HG02852 (cell line): ENCODE data around the gene CIAO3.
"Not testable (repeated sequence)": the region's sequence is repeated elsewhere in the genome, so short reads cannot be mapped to it uniquely, and the experiment has no call there.

Source experiments
- ATAC-seq: cut with Tn5 transposase; IDR thresholded peaks from one replicate; pipeline ENCODE4 v1.9.1; 2021; ENCODE audit warnings: mild to moderate bottlenecking, moderate library complexity; ENCODE audit not compliant: unreplicated experiment

CIAO3 gene

GRCh38 chr16:776298-776697, 35.5 kb upstream of the CIAO3 start:
- ATAC-seq = not testable (repeated sequence)

- no peak for ATAC-seq
Observed at GRCh38 chr16:775236-775796, 34.5 kb upstream of the CIAO3 start.

GRCh38 chr16:774086-775001, 33.5 kb upstream of the CIAO3 start:
- ATAC-seq = no peak

- ATAC-seq = no peak
Observed at GRCh38 chr16:772959-773358, 32.2 kb upstream of the CIAO3 start.

- ATAC-seq = no peak
Observed at GRCh38 chr16:770411-770810, 29.6 kb upstream of the CIAO3 start.

GRCh38 chr16:769934-770333, 29.1 kb upstream of the CIAO3 start:
- no peak for ATAC-seq

GRCh38 chr16:769184-769784, 28.5 kb upstream of the CIAO3 start:
- ATAC-seq = no peak

- no peak for ATAC-seq
Observed at GRCh38 chr16:768428-768827, 27.6 kb upstream of the CIAO3 start.

- ATAC-seq = no peak
Observed at GRCh38 chr16:767743-768235, 27.0 kb upstream of the CIAO3 start.

GRCh38 chr16:766820-767640, 26.2 kb upstream of the CIAO3 start:
- ATAC-seq = no peak

GRCh38 chr16:766008-766819, 25.4 kb upstream of the CIAO3 start:
- no peak for ATAC-seq

- ATAC-seq = no peak
Observed at GRCh38 chr16:765488-765865, 24.7 kb upstream of the CIAO3 start.

- no peak for ATAC-seq
Observed at GRCh38 chr16:764848-765487, 24.2 kb upstream of the CIAO3 start.

- ATAC-seq = no peak
Observed at GRCh38 chr16:764184-764750, 23.5 kb upstream of the CIAO3 start.

GRCh38 chr16:763369-764183, 22.8 kb upstream of the CIAO3 start:
- no peak for ATAC-seq

GRCh38 chr16:762595-763268, 21.9 kb upstream of the CIAO3 start:
- ATAC-seq = no peak

GRCh38 chr16:761625-762513, 21.1 kb upstream of the CIAO3 start:
- no peak for ATAC-seq
